Lower lobe of right lung (tissue), 2 donors: ENCODE measurements around the gene ZBTB11. TPM values are rescaled to one million over a fixed set of nuclear protein-coding genes. Genes with fewer than 3 reads are reported as not detected.

Experiments
- ATAC-seq, 2 donors: fragments of 200-7000 bp; cut with Tn5 transposase; one replicate each; pipeline ENCODE4 v1.9.1; 2020 to 2022; ENCODE audit warnings: mild to moderate bottlenecking in 2 of 2, moderate library complexity in 2 of 2
- DNase-seq: peaks from one replicate; pipeline ENCODE4 v3.0.0-alpha.2; 2020
- H3K27ac ChIP-seq: fragments of 200-600 bp; one replicate; pipeline ENCODE4 v1.8.0; 2022
- H3K27me3 ChIP-seq: fragments of 200-600 bp; one replicate; pipeline ENCODE4 v1.8.0; 2022; ENCODE audit warnings: low read depth
- H3K36me3 ChIP-seq: fragments of 200-600 bp; one replicate; pipeline ENCODE4 v1.8.0; 2022; ENCODE audit warnings: mild to moderate bottlenecking
- H3K4me1 ChIP-seq: fragments of 200-600 bp; one replicate; pipeline ENCODE4 v1.8.0; 2022
- H3K4me3 ChIP-seq: fragments of 200-600 bp; one replicate; pipeline ENCODE4 v1.8.0; 2022; ENCODE audit warnings: mild to moderate bottlenecking
- H3K9me3 ChIP-seq: fragments of 200-600 bp; one replicate; pipeline ENCODE4 v1.8.0; 2022
- CTCF ChIP-seq: fragments of 200-600 bp; IDR thresholded peaks from one replicate; pipeline ENCODE4 v1.8.0; 2022; ENCODE audit warnings: antibody characterized with exemption, mild to moderate bottlenecking
- intact Hi-C: fragments of 100-400 bp; cut with DNase I; formaldehyde crosslinking; loops from one replicate; pipeline ENCODE4 v1.11.0; 2022
- long read RNA-seq: library from polyadenylated mRNA; unstranded; transcript quantifications from one replicate; pipeline ENCODE4 v2.0.0, GENCODE V29; 2021
- total RNA-seq: library from RNA; stranded (reverse); fragmentation: NEBNext Ultra II Directional; extraction: Animal tissue kit (Norgen Biotek cat#: 25700); gene quantifications from one replicate; pipeline ENCODE4 v1.2.1, GENCODE V29; 2021
- donor health status: DM: no; HTN: yes; CAD: no; lungs with severe emphysema.

The ZBTB11 gene
- 23.5 TPM for total RNA-seq
- long read RNA-seq, full-length matches to known transcripts = 11 of 18 reads
- long read RNA-seq, partial matches to known transcripts = 5 of 18 reads
- long read RNA-seq, other reads (novel, unspliced or antisense) = 2 of 18 reads

GRCh38 chr3:101676765-101677435, at the start of gene ZBTB11:
ZBTB11 (minus strand) TSS chr3:101677132; CDS start chr3:101676914, 218 bp downstream.
- Histone ChIP-seq H3K9me3 (no peaks in the 10 kb centered on the region), H3K4me3 (peak within 1 kb of the TSS; percentile 98), H3K27me3 (no peaks in the 10 kb centered on the region), H3K27ac (peak within 1 kb of the TSS; percentile 98), H3K4me1 (peaks cover 44% of the 10 kb centered on the region), H3K36me3 (peaks cover 34% of the 10 kb centered on the region)
- intact Hi-C loops = no loop called here
- ATAC-seq (peak; percentile 94), DNase-seq (peak; percentile 99)
- peak; percentile 52 for TF ChIP-seq CTCF

- Histone ChIP-seq H3K4me1 (peaks cover 15% of the 10 kb centered on the region), H3K36me3 (peaks cover 21% of the 10 kb centered on the region), H3K9me3 (no peaks in the 10 kb centered on the region), H3K27ac (no peak overlapping the region), H3K4me3 (peak overlapping the region; percentile 96), H3K27me3 (no peaks in the 10 kb centered on the region)
- no peak for ATAC-seq
- no peak for TF ChIP-seq CTCF
- intact Hi-C loops = no loop called here
- DNase-seq = no peak
Observed at GRCh38 chr3:101725890-101726275, 49.0 kb upstream of the ZBTB11 start.

- DNase-seq (peak; percentile 64), ATAC-seq (peak; percentile 42 to 50)
- no peaks in the 10 kb centered on the region for H3K27me3 ChIP-seq
- H3K9me3 ChIP-seq = no peaks in the 10 kb centered on the region
- no peak for TF ChIP-seq CTCF
- H3K4me3 ChIP-seq = peak overlapping the region; percentile 96
- peak overlapping the region; percentile 77 for H3K27ac ChIP-seq
- H3K36me3 ChIP-seq = peaks cover 21% of the 10 kb centered on the region
- intact Hi-C loops = no loop called here
- H3K4me1 ChIP-seq = peaks cover 15% of the 10 kb centered on the region
Observed at GRCh38 chr3:101725194-101725889, 48.4 kb upstream of the ZBTB11 start.

- intact Hi-C loops = no loop called here
- H3K27ac ChIP-seq = peak within 1 kb of the TSS; percentile 77
- peak; percentile 94 for DNase-seq
Observed at GRCh38 chr3:101724329-101725193, 47.6 kb upstream of the ZBTB11 start, which contains the start of gene CEP97. CEP97 (plus strand) TSS chr3:101724614; CDS start chr3:101724677, 63 bp downstream.

More at GRCh38 chr3:101724329-101725193, 47.6 kb upstream of the ZBTB11 start, which contains the start of gene CEP97:
- TF ChIP-seq CTCF = no peak
- Histone ChIP-seq H3K9me3 (no peaks in the 10 kb centered on the region), H3K4me1 (peaks cover 15% of the 10 kb centered on the region), H3K4me3 (peak within 1 kb of the TSS; percentile 96), H3K36me3 (peaks cover 17% of the 10 kb centered on the region), H3K27me3 (no peaks in the 10 kb centered on the region)
- peak; percentile 100 for ATAC-seq
